GM19455 (cell line): ENCODE data around the gene MACROD2.

ENCODE experiments used
- ATAC-seq: cut with Tn5 transposase; IDR thresholded peaks from one replicate; pipeline ENCODE4 v1.9.1; 2021; ENCODE audit not compliant: unreplicated experiment

MACROD2 gene

GRCh38 chr20:14062171-14062570, 66.9 kb downstream of the MACROD2 start:
- no peak for ATAC-seq

- no peak for ATAC-seq
Observed at GRCh38 chr20:14062786-14063185, 67.5 kb downstream of the MACROD2 start.

GRCh38 chr20:14064333-14064732, 69.0 kb downstream of the MACROD2 start:
- ATAC-seq = no peak

GRCh38 chr20:14064921-14065320, 69.6 kb downstream of the MACROD2 start:
- ATAC-seq = no peak

GRCh38 chr20:14065774-14066173, 70.5 kb downstream of the MACROD2 start:
- ATAC-seq = no peak

GRCh38 chr20:14067603-14068002, 72.3 kb downstream of the MACROD2 start:
- ATAC-seq = no peak

- ATAC-seq = no peak
Observed at GRCh38 chr20:14069796-14070195, 74.5 kb downstream of the MACROD2 start.

GRCh38 chr20:14093652-14094051, 98.3 kb downstream of the MACROD2 start:
- no peak for ATAC-seq

- no peak for ATAC-seq
Observed at GRCh38 chr20:14098261-14098660, 102.9 kb downstream of the MACROD2 start.

- no peak for ATAC-seq
Observed at GRCh38 chr20:14113416-14113815, 118.1 kb downstream of the MACROD2 start.

GRCh38 chr20:14114065-14114704, 118.9 kb downstream of the MACROD2 start:
- ATAC-seq = no peak

- no peak for ATAC-seq
Observed at GRCh38 chr20:14116037-14116436, 120.7 kb downstream of the MACROD2 start.

- no peak for ATAC-seq
Observed at GRCh38 chr20:14117768-14118167, 122.5 kb downstream of the MACROD2 start.

- no peak for ATAC-seq
Observed at GRCh38 chr20:14126856-14127255, 131.5 kb downstream of the MACROD2 start.

- no peak for ATAC-seq
Observed at GRCh38 chr20:14127514-14128223, 132.4 kb downstream of the MACROD2 start.

GRCh38 chr20:14134004-14134403, 138.7 kb downstream of the MACROD2 start:
- no peak for ATAC-seq

- no peak for ATAC-seq
Observed at GRCh38 chr20:14142171-14142570, 146.9 kb downstream of the MACROD2 start.

GRCh38 chr20:14142964-14143627, 147.8 kb downstream of the MACROD2 start:
- no peak for ATAC-seq

- ATAC-seq = no peak
Observed at GRCh38 chr20:14148042-14148441, 152.7 kb downstream of the MACROD2 start.

- ATAC-seq = no peak
Observed at GRCh38 chr20:14155361-14155760, 160.0 kb downstream of the MACROD2 start.

GRCh38 chr20:14178528-14178927, 183.2 kb downstream of the MACROD2 start:
- ATAC-seq = no peak

- no peak for ATAC-seq
Observed at GRCh38 chr20:14178952-14179351, 183.6 kb downstream of the MACROD2 start.
